ENCODE data around the gene INHBB.

Gene INHBB

DNA sequence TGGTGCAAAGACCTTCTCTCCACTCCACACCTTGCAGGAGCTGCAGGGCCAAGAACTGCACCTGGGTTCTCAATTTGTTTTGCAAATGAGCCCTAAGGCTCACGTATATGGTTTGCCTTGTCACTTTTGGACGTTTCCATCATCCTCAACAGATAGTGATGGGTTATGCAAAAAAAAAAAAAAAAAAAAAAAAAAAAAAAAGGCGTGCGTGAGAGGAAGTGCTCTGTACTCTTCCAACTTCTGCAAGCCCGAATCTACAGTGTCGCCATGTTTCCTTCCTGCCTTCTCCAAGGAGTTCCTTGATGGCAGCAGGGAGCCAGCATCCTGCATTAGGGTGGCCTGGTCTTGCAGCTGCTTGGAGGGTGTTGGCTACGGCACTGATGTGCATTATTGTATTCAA lies 4.0 kb upstream of the INHBB start:
- Histone ChIP-seq H3K4me2 (ENCODE audit: low read length) (no peak overlapping the region; the same call in 1 of the 2 replicates), H2AFZ (ENCODE audit: low read length) (no peak overlapping the region), H3K9ac (ENCODE audit: low read length) (no peak overlapping the region), H3K27ac (ENCODE audit: low read depth, low read length, poor library complexity, severe bottlenecking) (no peak overlapping the region), H4K20me1 (ENCODE audit: insufficient read depth, low read length) (no peaks in the 10 kb centered on the region), H3K9me3 (ENCODE audit: low read length) (no peaks in the 10 kb centered on the region), H3K79me2 (ENCODE audit: insufficient read depth, low read length) (no peaks in the 10 kb centered on the region), H3K4me1 (ENCODE audit: insufficient read depth, low read length, severe bottlenecking) (peaks cover 21% of the 10 kb centered on the region), H3K9me2 (ENCODE audit: low read depth, low read length) (no peaks in the 10 kb centered on the region), H3K4me3 (ENCODE audit: low read depth, low read length, poor library complexity, severe bottlenecking) (no peak overlapping the region), H3K36me3 (ENCODE audit: insufficient read depth, low read length) (no peaks in the 10 kb centered on the region), H3F3A (ENCODE audit: insufficient read depth, low read length) (no peaks in the 10 kb centered on the region), H3K27me3 (ENCODE audit: insufficient read depth, low read length) (0 out of 2 replicates have a peak, but pooled peaks cover 6% of the 10 kb centered on the region)
- TF ChIP-seq, protein P1, sequence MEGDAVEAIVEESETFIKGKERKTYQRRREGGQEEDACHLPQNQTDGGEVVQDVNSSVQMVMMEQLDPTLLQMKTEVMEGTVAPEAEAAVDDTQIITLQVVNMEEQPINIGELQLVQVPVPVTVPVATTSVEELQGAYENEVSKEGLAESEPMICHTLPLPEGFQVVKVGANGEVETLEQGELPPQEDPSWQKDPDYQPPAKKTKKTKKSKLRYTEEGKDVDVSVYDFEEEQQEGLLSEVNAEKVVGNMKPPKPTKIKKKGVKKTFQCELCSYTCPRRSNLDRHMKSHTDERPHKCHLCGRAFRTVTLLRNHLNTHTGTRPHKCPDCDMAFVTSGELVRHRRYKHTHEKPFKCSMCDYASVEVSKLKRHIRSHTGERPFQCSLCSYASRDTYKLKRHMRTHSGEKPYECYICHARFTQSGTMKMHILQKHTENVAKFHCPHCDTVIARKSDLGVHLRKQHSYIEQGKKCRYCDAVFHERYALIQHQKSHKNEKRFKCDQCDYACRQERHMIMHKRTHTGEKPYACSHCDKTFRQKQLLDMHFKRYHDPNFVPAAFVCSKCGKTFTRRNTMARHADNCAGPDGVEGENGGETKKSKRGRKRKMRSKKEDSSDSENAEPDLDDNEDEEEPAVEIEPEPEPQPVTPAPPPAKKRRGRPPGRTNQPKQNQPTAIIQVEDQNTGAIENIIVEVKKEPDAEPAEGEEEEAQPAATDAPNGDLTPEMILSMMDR (IDR thresholded peaks at IDR 0.05; ENCODE audit: low read length), result no peak
- no peak for TF ChIP-seq EZH2 (IDR thresholded peaks at IDR 0.05; ENCODE audit: borderline replicate concordance, low read length)

DNA sequence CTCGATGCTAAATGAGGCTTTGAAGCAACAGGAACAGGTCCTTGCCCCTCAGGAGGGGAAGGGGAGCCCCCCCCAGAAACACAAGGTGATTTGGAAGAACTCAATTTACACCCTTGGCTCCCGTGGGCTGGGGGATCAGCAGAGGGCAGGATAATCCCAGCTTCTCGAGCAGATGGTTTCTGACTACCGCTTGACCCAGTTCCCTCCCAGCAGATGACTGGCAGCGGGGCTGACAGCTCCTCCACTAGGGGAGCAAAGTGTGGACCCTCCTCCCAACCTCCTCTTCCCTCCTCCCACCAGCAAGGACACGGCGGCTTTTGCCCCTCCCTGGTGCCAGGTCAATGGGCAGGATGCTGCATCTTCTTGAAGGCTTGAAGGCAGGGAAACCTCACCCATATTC lies 3.5 kb upstream of the INHBB start:
- Histone ChIP-seq H2AFZ (ENCODE audit: low read length) (no peak overlapping the region), H3K9me2 (ENCODE audit: low read depth, low read length) (no peaks in the 10 kb centered on the region), H3K27me3 (ENCODE audit: insufficient read depth, low read length) (0 out of 2 replicates have a peak, but pooled peaks cover 7% of the 10 kb centered on the region), H3K27ac (ENCODE audit: low read depth, low read length, poor library complexity, severe bottlenecking) (no peak overlapping the region), H3K4me1 (ENCODE audit: insufficient read depth, low read length, severe bottlenecking) (peaks cover 21% of the 10 kb centered on the region), H3K36me3 (ENCODE audit: insufficient read depth, low read length) (no peaks in the 10 kb centered on the region), H3K4me3 (ENCODE audit: low read depth, low read length, poor library complexity, severe bottlenecking) (no peak overlapping the region), H3K9me3 (ENCODE audit: low read length) (no peaks in the 10 kb centered on the region), H4K20me1 (ENCODE audit: insufficient read depth, low read length) (no peaks in the 10 kb centered on the region), H3K79me2 (ENCODE audit: insufficient read depth, low read length) (no peaks in the 10 kb centered on the region), H3F3A (ENCODE audit: insufficient read depth, low read length) (no peaks in the 10 kb centered on the region), H3K4me2 (ENCODE audit: low read length) (no peak overlapping the region; the same call in 1 of the 2 replicates), H3K9ac (ENCODE audit: low read length) (no peak overlapping the region)
- no peak for TF ChIP-seq EZH2 (IDR thresholded peaks at IDR 0.05; ENCODE audit: borderline replicate concordance, low read length)
- TF ChIP-seq, protein P1 (IDR thresholded peaks at IDR 0.05; ENCODE audit: low read length), result no peak

DNA sequence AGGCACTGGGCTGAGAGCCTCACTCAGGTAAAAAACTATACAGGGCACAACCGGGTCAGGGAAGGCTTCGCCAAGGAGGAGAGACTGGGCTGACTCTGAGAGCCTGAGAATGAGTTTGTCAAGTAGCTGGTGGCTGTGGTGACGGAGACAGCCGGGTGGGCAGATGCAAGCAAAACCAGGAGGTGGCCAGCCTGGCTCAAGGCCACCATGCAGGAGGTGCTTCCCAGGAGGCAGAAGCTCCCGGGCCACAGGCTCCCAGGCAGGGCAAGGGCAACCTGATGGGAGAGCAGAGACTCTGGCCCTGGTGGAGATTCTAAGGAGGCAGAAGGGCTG lies 2.9 kb upstream of the INHBB start:
- H3K9ac ChIP-seq (ENCODE audit: low read length), result no peak overlapping the region
- TF ChIP-seq, protein P1 (IDR thresholded peaks at IDR 0.05; ENCODE audit: low read length), result no peak
- TF ChIP-seq EZH2 (IDR thresholded peaks at IDR 0.05; ENCODE audit: borderline replicate concordance, low read length), result no peak
- peaks cover 21% of the 10 kb centered on the region for H3K4me1 ChIP-seq (ENCODE audit: insufficient read depth, low read length, severe bottlenecking)
- no peaks in the 10 kb centered on the region for H4K20me1 ChIP-seq (ENCODE audit: insufficient read depth, low read length)
- H3K36me3 ChIP-seq (ENCODE audit: insufficient read depth, low read length), result no peaks in the 10 kb centered on the region
- H3K9me2 ChIP-seq (ENCODE audit: low read depth, low read length), result no peaks in the 10 kb centered on the region
- 0 out of 2 replicates have a peak, but pooled peaks cover 7% of the 10 kb centered on the region for H3K27me3 ChIP-seq (ENCODE audit: insufficient read depth, low read length)
- no peak overlapping the region for H3K4me3 ChIP-seq (ENCODE audit: low read depth, low read length, poor library complexity, severe bottlenecking)
- H3K4me2 ChIP-seq (ENCODE audit: low read length), result peak overlapping the region; percentile 16; the same call in 1 of the 2 replicates
- H3F3A ChIP-seq (ENCODE audit: insufficient read depth, low read length), result no peaks in the 10 kb centered on the region
- no peak overlapping the region for H3K27ac ChIP-seq (ENCODE audit: low read depth, low read length, poor library complexity, severe bottlenecking)
- H3K9me3 ChIP-seq (ENCODE audit: low read length), result no peaks in the 10 kb centered on the region
- no peak overlapping the region for H2AFZ ChIP-seq (ENCODE audit: low read length)
- H3K79me2 ChIP-seq (ENCODE audit: insufficient read depth, low read length), result no peaks in the 10 kb centered on the region
